NOMO-1 (cell line): ENCODE measurements around the gene HSD11B1.

Source experiments
- DNase-seq, 2 experiments: peaks; one replicate each; lab custom pipeline; 2025; ENCODE audit not compliant: unreplicated experiment in 2 of 2; lab: John Stamatoyannopoulos, UW

HSD11B1 gene

DNA sequence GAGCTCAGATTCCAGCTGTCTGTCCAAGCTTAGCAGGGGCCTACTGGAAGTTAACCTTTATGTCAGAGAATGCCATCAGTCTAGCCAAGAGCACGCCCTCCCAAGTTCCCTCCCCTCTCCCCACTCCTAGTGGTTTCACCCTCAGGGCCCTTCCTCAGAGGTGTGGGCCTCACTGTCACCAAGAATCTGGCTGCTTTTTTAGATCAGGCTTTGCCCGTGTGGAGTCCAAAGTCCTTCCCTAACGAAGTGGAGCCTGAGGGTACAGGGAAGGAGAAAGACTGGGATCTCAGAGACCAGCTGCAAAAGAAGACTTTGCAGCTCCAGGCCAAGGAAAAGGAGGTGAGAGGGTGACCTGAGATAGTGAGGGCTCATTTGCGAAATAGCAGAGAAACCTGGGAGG lies 75.6 kb downstream of the HSD11B1 start:
- no peak for DNase-seq

DNA sequence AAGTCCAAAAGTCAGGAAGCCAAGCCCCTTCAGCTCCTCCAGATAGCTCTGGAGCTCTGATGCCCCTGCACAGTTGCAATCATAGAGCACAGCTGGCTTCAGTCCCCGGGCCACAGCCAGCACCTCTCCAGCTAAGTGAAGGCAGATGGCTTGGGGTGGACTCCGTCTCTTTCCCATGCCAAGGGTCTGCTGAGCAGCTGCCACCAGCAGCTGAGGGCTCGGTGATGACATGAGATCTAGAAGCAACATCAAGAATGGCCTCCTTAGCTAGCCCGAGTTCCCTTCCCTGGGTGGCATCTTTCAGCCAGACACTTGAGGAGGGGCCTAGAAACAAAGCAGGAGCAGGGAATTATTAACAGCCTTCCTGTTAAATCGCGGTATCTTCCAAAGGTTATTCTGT lies 78.7 kb downstream of the HSD11B1 start:
- DNase-seq = no peak
